DOHH2 (cell line): ENCODE measurements around the gene STRIT1.

ENCODE experiments used
- CTCF ChIP-seq: fragments of 200-600 bp; sonication (generic); IDR thresholded peaks from one replicate; pipeline ENCODE4 v1.5.1; 2014; ENCODE audit warnings: antibody characterized with exemption, mild to moderate bottlenecking, low read depth, low read length; ENCODE audit not compliant: poor library complexity, severe bottlenecking
- EZH2phosphoT487 ChIP-seq: fragments of 200-600 bp; sonication (generic); IDR thresholded peaks from 2 replicates; pipeline ENCODE4 v1.6.1; 2017; ENCODE audit warnings: borderline replicate concordance, mild to moderate bottlenecking, antibody characterized with exemption, low read length, moderate library complexity, mixed read lengths

DNA sequence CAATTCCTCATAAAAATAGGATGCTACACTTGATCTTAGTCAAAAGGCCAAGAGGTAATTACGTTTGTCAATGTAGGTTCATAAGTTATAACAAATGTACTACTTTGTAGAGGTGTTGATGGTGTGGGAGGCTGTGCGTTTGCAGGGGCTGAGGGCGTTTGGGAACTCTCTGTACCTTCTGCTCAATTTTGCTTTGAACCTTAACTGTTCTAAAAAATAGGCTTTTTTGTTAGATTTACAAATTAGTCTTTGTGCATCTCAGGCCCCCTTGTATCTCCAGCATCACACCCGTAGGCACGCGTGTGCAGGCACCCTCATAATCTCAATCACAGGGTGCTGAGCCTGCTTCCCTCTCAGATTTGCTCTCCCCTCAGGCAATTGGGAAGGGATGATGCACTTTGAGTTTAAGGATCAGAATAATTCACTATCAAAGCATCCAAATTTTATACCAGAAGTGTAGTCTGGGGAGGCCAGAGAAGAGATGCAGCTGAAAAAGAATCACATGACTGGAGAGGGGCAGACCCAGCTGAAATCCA, 36.1 kb upstream of the STRIT1 start:
- TF ChIP-seq CTCF (no peak), EZH2phosphoT487 (no peak)
